Nephron progenitor cell (in vitro differentiated cells): ENCODE data around the gene ZBTB18.
A peak's percentile ranks its signal among the peaks of the same experiment; 100 is the strongest.

Source experiments
- DNase-seq: peaks from one replicate; pipeline ENCODE4 v3.0.0; 2021
- H3K27ac Mint-ChIP-seq: 2 replicates; pipeline ENCODE4 v1.8.0; 2021; ENCODE audit warnings: mild to moderate bottlenecking, moderate library complexity, mixed read lengths
- H3K27me3 Mint-ChIP-seq: 2 replicates; pipeline ENCODE4 v1.8.0; 2021; ENCODE audit warnings: mild to moderate bottlenecking, low read depth, mixed read lengths; ENCODE audit not compliant: poor library complexity
- H3K36me3 Mint-ChIP-seq: 2 replicates; pipeline ENCODE4 v1.8.0; 2021; ENCODE audit warnings: low read depth, mixed read lengths
- H3K4me1 Mint-ChIP-seq: 2 replicates; pipeline ENCODE4 v1.8.0; 2021; ENCODE audit warnings: mixed read lengths
- H3K4me3 Mint-ChIP-seq: 2 replicates; pipeline ENCODE4 v1.8.0; 2021; ENCODE audit warnings: mild to moderate bottlenecking, moderate library complexity, mixed read lengths
- H3K9me3 Mint-ChIP-seq: 2 replicates; pipeline ENCODE4 v1.8.0; 2021; ENCODE audit warnings: mild to moderate bottlenecking, moderate library complexity, mixed read lengths
- TF ChIP-seq, protein P1 (sequence below): fragments of 200-600 bp; sonication (generic); IDR thresholded peaks from 2 replicates; pipeline ENCODE4 v1.5.0; 2021; ENCODE audit warnings: antibody characterized with exemption

The ZBTB18 gene

DNA sequence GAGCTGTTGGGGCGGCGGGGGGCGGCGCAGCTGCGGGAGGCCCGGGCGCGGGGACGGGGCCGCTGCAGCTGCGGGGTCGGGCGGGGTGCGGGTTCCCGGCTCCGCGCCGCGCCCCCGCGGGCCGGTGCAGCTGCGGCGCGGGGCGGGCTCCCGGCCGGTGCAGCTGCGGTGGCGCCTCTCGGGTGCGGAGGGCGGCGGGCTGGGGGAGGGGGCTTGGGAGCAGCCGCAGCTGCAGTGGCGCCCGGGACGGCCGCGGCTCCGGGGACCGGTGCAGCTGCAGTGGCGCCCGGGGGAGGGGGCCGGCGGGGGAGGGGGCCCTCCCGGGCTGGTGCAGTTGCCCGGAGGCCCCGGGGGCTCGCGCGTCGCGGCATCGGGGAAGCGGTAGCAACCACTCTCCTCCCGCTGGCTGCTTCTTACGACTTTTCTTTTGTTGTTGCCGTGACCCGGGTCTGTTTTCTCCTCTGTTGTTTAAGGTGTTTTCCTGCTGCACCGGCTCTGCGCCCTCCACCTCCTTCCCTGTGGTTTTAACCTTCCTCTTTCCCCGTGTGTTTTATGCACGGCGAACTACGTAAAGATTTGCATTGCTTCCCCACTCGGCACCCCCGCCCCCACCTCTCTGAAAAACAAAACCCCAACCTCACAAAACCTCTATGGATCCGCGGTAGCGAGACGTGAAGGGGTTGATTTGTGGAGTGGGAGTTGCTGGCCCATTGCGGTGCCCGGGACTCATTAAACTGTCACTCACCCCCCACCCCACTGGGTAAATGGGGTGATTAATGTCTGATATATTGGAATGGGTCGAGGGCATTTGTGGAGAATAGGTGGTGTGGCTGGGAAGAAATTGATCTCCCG lies 1.7 kb upstream of the ZBTB18 start:
- no peaks in the 10 kb centered on the region for H3K9me3 Mint-ChIP-seq
- TF ChIP-seq, protein P1, sequence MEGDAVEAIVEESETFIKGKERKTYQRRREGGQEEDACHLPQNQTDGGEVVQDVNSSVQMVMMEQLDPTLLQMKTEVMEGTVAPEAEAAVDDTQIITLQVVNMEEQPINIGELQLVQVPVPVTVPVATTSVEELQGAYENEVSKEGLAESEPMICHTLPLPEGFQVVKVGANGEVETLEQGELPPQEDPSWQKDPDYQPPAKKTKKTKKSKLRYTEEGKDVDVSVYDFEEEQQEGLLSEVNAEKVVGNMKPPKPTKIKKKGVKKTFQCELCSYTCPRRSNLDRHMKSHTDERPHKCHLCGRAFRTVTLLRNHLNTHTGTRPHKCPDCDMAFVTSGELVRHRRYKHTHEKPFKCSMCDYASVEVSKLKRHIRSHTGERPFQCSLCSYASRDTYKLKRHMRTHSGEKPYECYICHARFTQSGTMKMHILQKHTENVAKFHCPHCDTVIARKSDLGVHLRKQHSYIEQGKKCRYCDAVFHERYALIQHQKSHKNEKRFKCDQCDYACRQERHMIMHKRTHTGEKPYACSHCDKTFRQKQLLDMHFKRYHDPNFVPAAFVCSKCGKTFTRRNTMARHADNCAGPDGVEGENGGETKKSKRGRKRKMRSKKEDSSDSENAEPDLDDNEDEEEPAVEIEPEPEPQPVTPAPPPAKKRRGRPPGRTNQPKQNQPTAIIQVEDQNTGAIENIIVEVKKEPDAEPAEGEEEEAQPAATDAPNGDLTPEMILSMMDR: no peak
- H3K4me3 Mint-ChIP-seq: no peak overlapping the region
- H3K27ac Mint-ChIP-seq: peak overlapping the region; percentile 99
- no peaks in the 10 kb centered on the region for H3K36me3 Mint-ChIP-seq
- H3K27me3 Mint-ChIP-seq: peaks cover 18% of the 10 kb centered on the region
- H3K4me1 Mint-ChIP-seq: peaks cover 12% of the 10 kb centered on the region
- peak; percentile 74 for DNase-seq

DNA sequence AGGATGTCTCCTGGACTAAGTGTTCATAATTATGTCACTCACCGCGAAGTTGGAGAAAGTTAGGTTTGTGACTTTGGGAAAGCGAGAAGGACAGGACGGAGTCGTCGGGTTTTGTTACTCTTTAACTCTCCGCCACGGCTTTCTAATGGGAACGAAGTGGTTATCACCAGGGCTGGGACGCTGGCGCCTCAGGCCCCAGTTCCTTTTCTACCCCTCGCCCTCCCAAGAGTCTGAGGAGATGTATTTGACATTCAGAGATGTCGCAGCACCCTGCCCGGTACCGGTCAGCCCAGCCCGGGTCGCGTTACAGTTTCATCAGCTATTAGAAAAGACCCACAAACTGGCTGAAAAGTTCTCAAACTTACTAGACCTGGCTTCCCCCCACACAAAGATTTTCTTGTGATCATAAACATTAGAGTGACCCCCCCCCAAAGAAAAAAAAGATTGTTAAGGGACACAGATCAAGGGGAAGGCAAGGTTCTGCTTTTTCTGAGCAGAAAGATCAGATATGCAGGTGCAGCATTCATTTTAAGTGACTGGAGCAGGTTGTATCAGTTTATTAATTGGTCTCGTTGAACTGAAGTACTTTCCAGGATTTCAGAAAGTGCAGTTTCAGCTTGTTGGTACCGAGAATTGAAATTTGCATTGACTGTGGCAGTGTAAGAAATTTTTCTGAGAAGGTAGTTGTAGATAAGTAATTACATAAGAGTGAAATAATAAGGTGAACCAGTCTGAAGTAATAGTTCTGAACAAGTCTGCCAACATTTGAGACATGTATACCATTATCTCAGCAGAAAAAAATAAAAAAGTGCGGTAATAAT lies 859 bp upstream of the ZBTB18 start:
- H3K4me3 Mint-ChIP-seq: no peak overlapping the region
- H3K36me3 Mint-ChIP-seq: no peaks in the 10 kb centered on the region
- H3K4me1 Mint-ChIP-seq: peaks cover 12% of the 10 kb centered on the region
- DNase-seq: peak; percentile 29
- peaks cover 15% of the 10 kb centered on the region for H3K27me3 Mint-ChIP-seq
- H3K9me3 Mint-ChIP-seq: no peaks in the 10 kb centered on the region
- peak overlapping the region; percentile 99 for H3K27ac Mint-ChIP-seq
- TF ChIP-seq, protein P1: no peak

DNA sequence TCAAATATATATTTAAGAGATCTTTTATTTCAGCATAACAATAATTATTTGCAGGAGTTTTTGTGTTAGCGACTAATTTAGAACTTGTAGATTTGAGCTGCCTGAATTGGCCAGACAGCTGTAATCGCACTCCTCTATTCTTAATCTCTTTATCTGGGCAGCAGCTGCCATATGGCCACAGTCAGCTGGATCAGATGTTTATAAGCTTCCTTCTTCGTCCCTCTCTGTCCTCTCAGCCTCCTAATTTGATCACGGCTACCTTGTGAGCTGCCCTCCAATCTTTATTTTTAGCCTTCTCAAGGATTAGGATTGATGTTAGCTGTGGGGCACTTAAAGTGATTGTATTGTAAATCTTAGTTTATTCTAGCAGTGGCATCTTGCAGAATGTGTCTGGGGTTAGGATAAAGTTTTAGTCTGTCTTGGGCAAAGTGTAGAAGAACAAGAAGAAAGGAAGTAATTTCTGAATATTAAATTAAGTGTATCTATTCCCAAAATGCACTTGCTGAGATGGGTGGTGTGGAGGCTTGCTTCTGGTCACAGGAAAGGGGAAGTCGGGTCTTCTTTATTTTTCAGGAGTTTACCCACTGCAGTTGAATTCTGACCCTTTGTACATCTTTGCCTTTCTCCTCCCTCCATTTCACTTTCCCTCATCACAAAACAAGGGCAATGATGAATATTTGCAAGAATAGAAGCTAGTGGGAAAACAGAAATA lies 1.1 kb downstream of the ZBTB18 start:
- no peaks in the 10 kb centered on the region for H3K36me3 Mint-ChIP-seq

DNA sequence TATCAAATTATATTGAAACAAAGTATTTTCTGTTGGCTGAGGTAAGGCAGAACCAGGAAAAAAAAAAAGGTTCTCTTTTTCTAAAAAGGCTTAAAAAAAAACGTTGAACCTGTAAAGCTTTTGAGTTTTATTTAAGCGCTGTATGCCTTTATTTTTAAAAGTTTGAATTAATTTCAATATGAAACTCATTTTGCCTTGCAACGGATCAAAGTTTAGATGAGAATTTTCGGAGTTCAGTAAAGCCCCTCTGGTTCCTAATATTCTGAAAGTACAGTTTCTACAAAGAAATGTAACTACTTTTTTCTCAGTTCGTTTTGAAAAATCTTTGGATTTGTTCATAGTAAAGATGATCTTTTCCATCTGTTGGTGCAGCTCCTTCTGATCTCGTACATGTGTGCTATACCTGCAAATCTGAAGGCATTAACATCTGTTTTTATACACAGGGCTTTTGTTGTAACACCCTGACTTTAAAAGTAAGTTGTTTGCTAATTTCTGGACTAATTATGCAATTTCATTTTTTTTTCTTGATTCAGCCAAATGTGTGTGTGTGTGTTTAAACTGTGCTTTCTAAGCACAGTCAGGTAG lies 1.7 kb downstream of the ZBTB18 start:
- TF ChIP-seq, protein P1: no peak
- H3K4me3 Mint-ChIP-seq: no peak overlapping the region
- no peak overlapping the region for H3K27ac Mint-ChIP-seq
- peaks cover 2% of the 10 kb centered on the region for H3K27me3 Mint-ChIP-seq
- peaks cover 22% of the 10 kb centered on the region for H3K4me1 Mint-ChIP-seq
- no peak for DNase-seq
- no peaks in the 10 kb centered on the region for H3K36me3 Mint-ChIP-seq
- H3K9me3 Mint-ChIP-seq: no peaks in the 10 kb centered on the region

More for the DNA sequence above, 1.1 kb downstream of the ZBTB18 start:
- no peak for DNase-seq
- Mint-ChIP-seq H3K27ac (no peak overlapping the region), H3K9me3 (no peaks in the 10 kb centered on the region), H3K27me3 (peaks cover 3% of the 10 kb centered on the region), H3K4me1 (peaks cover 23% of the 10 kb centered on the region), H3K4me3 (no peak overlapping the region)
- TF ChIP-seq, protein P1: no peak

DNA sequence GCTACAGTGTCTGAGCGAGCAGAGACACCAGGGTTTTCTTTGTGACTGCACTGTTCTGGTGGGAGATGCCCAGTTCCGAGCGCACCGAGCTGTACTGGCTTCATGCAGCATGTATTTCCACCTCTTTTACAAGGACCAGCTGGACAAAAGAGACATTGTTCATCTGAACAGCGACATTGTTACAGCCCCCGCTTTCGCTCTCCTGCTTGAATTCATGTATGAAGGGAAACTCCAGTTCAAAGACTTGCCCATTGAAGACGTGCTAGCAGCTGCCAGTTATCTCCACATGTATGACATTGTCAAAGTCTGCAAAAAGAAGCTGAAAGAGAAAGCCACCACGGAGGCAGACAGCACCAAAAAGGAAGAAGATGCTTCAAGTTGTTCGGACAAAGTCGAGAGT lies 2.7 kb downstream of the ZBTB18 start:
- Mint-ChIP-seq H3K4me1 (peaks cover 22% of the 10 kb centered on the region), H3K36me3 (no peaks in the 10 kb centered on the region), H3K27me3 (no peaks in the 10 kb centered on the region), H3K9me3 (no peaks in the 10 kb centered on the region), H3K4me3 (no peak overlapping the region), H3K27ac (no peak overlapping the region)
- TF ChIP-seq, protein P1: no peak
- no peak for DNase-seq
